ENCODE results near the gene GPR135. TPM values are rescaled to one million over a fixed set of nuclear protein-coding genes. Genes with fewer than 3 reads are reported as not detected.

The GPR135 gene
- total and polyA plus RNA-seq, 7 experiments from 2014 or later: 0.11 to 2.7 (median 1.6) TPM

GRCh38 chr14:59507063-59507751 is 42.0 kb upstream of the GPR135 start:
- peaks cover 0 to 5% (median 3%) of the 10 kb centered on the region in 3 experiments for H3K36me3 ChIP-seq (ENCODE audit: control insufficient read depth in 2 of 3, insufficient read depth in 3 of 3, low read length in 3 of 3)
- Mint-ChIP-seq H3K4me1 (peaks cover 3 to 17% (median 16%) of the 10 kb centered on the region in 7 donors), H3K4me3 (no peak overlapping the region), H3K36me3 (peaks cover 0 to 9% (median 3%) of the 10 kb centered on the region in 5 donors), H3K27ac (no peak overlapping the region), H3K9me3 (no peaks in the 10 kb centered on the region), H3K27me3 (peaks cover 8 to 18% (median 13%) of the 10 kb centered on the region in 5 donors)
- no peak overlapping the region for H3K4me3 ChIP-seq (ENCODE audit: low read length)
- ATAC-seq (peak; percentile 90), DNase-seq (peak in 8 of 9 donors; percentile 9 to 47 (median 34))
- CTCF ChIA-PET: interaction anchor here (1.1 to 1.4 kb wide), 2 partner anchors 14 to 677 kb away, joined by 5 to 6 read pairs; no protein-coding TSS in a partner anchor
- intact Hi-C loops (cut with micrococcal nuclease): loop anchor here (1.0 to 5.0 kb wide), 7 partner anchors 43 to 680 kb away; partner anchors contain the start of gene CCDC175 (in 2 of the 2)
- POLR2A ChIA-PET: interaction anchor here (0.5 to 0.6 kb wide), 2 partner anchors 8 to 412 kb away, joined by 3 read pairs; no protein-coding TSS in a partner anchor
- H3K27me3 ChIP-seq (ENCODE audit: control insufficient read depth in 2 of 2, insufficient read depth in 2 of 2, low read length in 2 of 2): no peaks in the 10 kb centered on the region
- peaks cover 0 to 4% of the 10 kb centered on the region in 2 donors for H3K4me1 ChIP-seq (ENCODE audit: control insufficient read depth in 2 of 2, insufficient read depth in 2 of 2, low read length in 2 of 2)
- no peaks in the 10 kb centered on the region for H3K9me3 ChIP-seq (ENCODE audit: control insufficient read depth in 2 of 3, low read length in 3 of 3)
- no peak overlapping the region for H3K27ac ChIP-seq (ENCODE audit: low read depth, low read length)

GRCh38 chr14:59503256-59503655 is 38.1 kb upstream of the GPR135 start:
- no peak overlapping the region for H3K27ac Mint-ChIP-seq
- intact Hi-C loops (cut with micrococcal nuclease): no loop called here

DNA sequence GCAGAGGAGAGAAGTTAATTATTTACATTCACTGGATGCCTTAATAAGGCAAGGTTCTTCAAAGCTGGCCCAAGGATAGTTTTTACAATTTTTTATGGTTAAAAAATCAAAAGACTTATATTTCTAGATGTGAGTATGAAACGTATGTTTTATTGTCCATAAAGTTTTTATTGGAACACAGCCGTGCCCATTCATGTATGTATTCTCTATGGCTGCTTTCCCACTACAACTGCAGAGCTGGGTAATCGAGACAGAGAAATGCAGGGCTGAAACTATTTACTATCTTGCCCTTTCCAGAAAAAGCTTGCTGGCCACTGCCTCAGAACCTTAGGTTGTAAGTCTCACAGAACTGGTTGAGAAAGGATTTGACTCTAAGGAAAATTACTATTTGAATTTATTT is 35.6 kb upstream of the GPR135 start:
- H3K27ac Mint-ChIP-seq: peak overlapping the region in 1 of 9 donors; percentile 38
- peaks cover 0 to 11% (median 5%) of the 10 kb centered on the region in 3 experiments for H3K36me3 ChIP-seq (ENCODE audit: control insufficient read depth in 2 of 3, insufficient read depth in 3 of 3, low read length in 3 of 3)
- DNase-seq (no peak), ATAC-seq (no peak)
- peaks cover 0 to 4% of the 10 kb centered on the region in 2 donors for H3K4me1 ChIP-seq (ENCODE audit: control insufficient read depth in 2 of 2, insufficient read depth in 2 of 2, low read length in 2 of 2)
- H3K9me3 ChIP-seq (ENCODE audit: control insufficient read depth in 2 of 3, low read length in 3 of 3): no peaks in the 10 kb centered on the region
- H3K27ac ChIP-seq (ENCODE audit: low read depth, low read length): no peak overlapping the region
- intact Hi-C loops (cut with micrococcal nuclease): loop anchor here in 1 of 2 donors (2.0 kb wide), 1 partner anchor 16 kb away; the partner anchor contains the start of genes JKAMP and L3HYPDH
- H3K27me3 ChIP-seq (ENCODE audit: control insufficient read depth in 2 of 2, insufficient read depth in 2 of 2, low read length in 2 of 2): no peaks in the 10 kb centered on the region
- H3K27me3 Mint-ChIP-seq: no peaks in the 10 kb centered on the region
- peaks cover 0 to 32% (median 9%) of the 10 kb centered on the region in 5 donors for H3K36me3 Mint-ChIP-seq
- H3K9me3 Mint-ChIP-seq: no peaks in the 10 kb centered on the region
- CTCF ChIA-PET: interaction anchor here (0.8 kb wide), 1 partner anchor 683 kb away, joined by 3 read pairs; no protein-coding TSS in a partner anchor
- no peak overlapping the region for H3K4me3 ChIP-seq (ENCODE audit: low read length)
- POLR2A ChIA-PET: interaction anchor here (1.5 kb wide), 1 partner anchor 16 kb away, joined by 3 read pairs; the partner anchor contains the start of genes JKAMP and L3HYPDH
- H3K4me1 Mint-ChIP-seq: peaks cover 11 to 37% (median 23%) of the 10 kb centered on the region in 7 donors
- H3K4me3 Mint-ChIP-seq: no peak overlapping the region

More at GRCh38 chr14:59503256-59503655, 38.1 kb upstream of the GPR135 start:
- Mint-ChIP-seq H3K27me3 (no peaks in the 10 kb centered on the region), H3K4me3 (no peak overlapping the region), H3K36me3 (peaks cover 0 to 22% (median 8%) of the 10 kb centered on the region in 5 donors), H3K4me1 (peaks cover 4 to 31% (median 21%) of the 10 kb centered on the region in 7 donors), H3K9me3 (no peaks in the 10 kb centered on the region)
- Histone ChIP-seq H3K27ac (ENCODE audit: low read depth, low read length) (no peak overlapping the region), H3K4me1 (ENCODE audit: control insufficient read depth in 2 of 2, insufficient read depth in 2 of 2, low read length in 2 of 2) (peaks cover 0 to 4% of the 10 kb centered on the region in 2 donors), H3K27me3 (ENCODE audit: control insufficient read depth in 2 of 2, insufficient read depth in 2 of 2, low read length in 2 of 2) (no peaks in the 10 kb centered on the region), H3K36me3 (ENCODE audit: control insufficient read depth in 2 of 3, insufficient read depth in 3 of 3, low read length in 3 of 3) (peaks cover 0 to 11% (median 5%) of the 10 kb centered on the region in 3 experiments), H3K4me3 (ENCODE audit: low read length) (no peak overlapping the region), H3K9me3 (ENCODE audit: control insufficient read depth in 2 of 3, low read length in 3 of 3) (no peaks in the 10 kb centered on the region)
- ChIA-PET POLR2A (no interaction called here), CTCF (no interaction called here)
- no peak for DNase-seq
- ATAC-seq: no peak

- no peak overlapping the region for H3K27ac ChIP-seq (ENCODE audit: low read depth, low read length)
- H3K36me3 Mint-ChIP-seq: peaks cover 19 to 80% (median 54%) of the 10 kb centered on the region in 5 donors
- no peaks in the 10 kb centered on the region for H3K9me3 ChIP-seq (ENCODE audit: control insufficient read depth in 2 of 3, low read length in 3 of 3)
- no peaks in the 10 kb centered on the region for H3K27me3 Mint-ChIP-seq
- H3K27ac Mint-ChIP-seq: peak overlapping the region in 1 of 9 donors; percentile 56
- ChIA-PET CTCF (interaction anchor here (0.7 to 1.3 kb wide), 2 partner anchors 15 to 359 kb away, joined by 4 to 5 read pairs; no protein-coding TSS in a partner anchor), POLR2A (no interaction called here)
- no peak overlapping the region for H3K4me3 ChIP-seq (ENCODE audit: low read length)
- no peaks in the 10 kb centered on the region for H3K4me1 ChIP-seq (ENCODE audit: control insufficient read depth in 2 of 2, insufficient read depth in 2 of 2, low read length in 2 of 2)
- H3K36me3 ChIP-seq (ENCODE audit: control insufficient read depth in 2 of 3, insufficient read depth in 3 of 3, low read length in 3 of 3): peaks cover 0 to 52% (median 0%) of the 10 kb centered on the region in 3 experiments
- DNase-seq: no peak
- no peaks in the 10 kb centered on the region for H3K9me3 Mint-ChIP-seq
- peaks cover 28 to 60% (median 47%) of the 10 kb centered on the region in 7 donors for H3K4me1 Mint-ChIP-seq
- no peak for ATAC-seq
- intact Hi-C loops (cut with micrococcal nuclease): no loop called here
- H3K4me3 Mint-ChIP-seq: no peak overlapping the region
- no peaks in the 10 kb centered on the region for H3K27me3 ChIP-seq (ENCODE audit: control insufficient read depth in 2 of 2, insufficient read depth in 2 of 2, low read length in 2 of 2)
Measured at GRCh38 chr14:59492384-59492783, 27.2 kb upstream of the GPR135 start.

DNA sequence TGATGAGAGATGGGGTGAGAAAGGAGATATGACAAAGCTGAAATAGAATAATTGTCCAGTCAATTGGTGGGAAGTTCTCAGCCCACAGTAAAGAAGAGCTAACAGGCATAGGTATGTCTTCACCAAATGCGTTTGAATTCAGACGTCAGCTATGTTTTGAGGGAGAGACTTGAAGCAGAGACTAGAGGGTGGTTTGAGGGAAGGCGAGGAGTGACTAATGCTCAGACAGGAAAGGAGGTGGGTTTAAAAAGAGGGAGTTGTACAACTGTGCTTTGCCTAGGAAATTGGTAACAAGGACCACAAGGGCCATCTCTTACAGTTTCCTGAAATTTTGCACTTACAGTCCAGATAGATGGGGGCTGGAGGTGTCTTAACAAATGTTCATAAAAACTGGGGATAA is 25.6 kb upstream of the GPR135 start:
- H3K9me3 ChIP-seq (ENCODE audit: control insufficient read depth in 2 of 3, low read length in 3 of 3): no peaks in the 10 kb centered on the region
- peaks cover 31 to 65% (median 55%) of the 10 kb centered on the region in 7 donors for H3K4me1 Mint-ChIP-seq
- no peak for ATAC-seq
- intact Hi-C loops (cut with micrococcal nuclease): no loop called here
- peak overlapping the region in 1 of 10 donors; percentile 6 for H3K4me3 Mint-ChIP-seq
- peak overlapping the region in 3 of 9 donors; percentile 14 to 25 (median 14) for H3K27ac Mint-ChIP-seq
- peaks cover 0 to 52% (median 0%) of the 10 kb centered on the region in 3 experiments for H3K36me3 ChIP-seq (ENCODE audit: control insufficient read depth in 2 of 3, insufficient read depth in 3 of 3, low read length in 3 of 3)
- ChIA-PET POLR2A (no interaction called here), CTCF (no interaction called here)
- H3K36me3 Mint-ChIP-seq: peaks cover 19 to 72% (median 52%) of the 10 kb centered on the region in 5 donors
- H3K27ac ChIP-seq (ENCODE audit: low read depth, low read length): no peak overlapping the region
- no peaks in the 10 kb centered on the region for H3K27me3 ChIP-seq (ENCODE audit: control insufficient read depth in 2 of 2, insufficient read depth in 2 of 2, low read length in 2 of 2)
- H3K9me3 Mint-ChIP-seq: no peaks in the 10 kb centered on the region
- no peaks in the 10 kb centered on the region for H3K27me3 Mint-ChIP-seq
- no peak for DNase-seq
- peaks cover 0 to 6% of the 10 kb centered on the region in 2 donors for H3K4me1 ChIP-seq (ENCODE audit: control insufficient read depth in 2 of 2, insufficient read depth in 2 of 2, low read length in 2 of 2)
- H3K4me3 ChIP-seq (ENCODE audit: low read length): no peak overlapping the region

- peaks cover 49 to 82% (median 78%) of the 10 kb centered on the region in 7 donors for H3K4me1 Mint-ChIP-seq
- peak overlapping the region; percentile 85 to 96 (median 94) for H3K27ac Mint-ChIP-seq
- Histone ChIP-seq H3K36me3 (ENCODE audit: control insufficient read depth in 2 of 3, insufficient read depth in 3 of 3, low read length in 3 of 3) (peaks cover 0 to 25% (median 0%) of the 10 kb centered on the region in 3 experiments), H3K27ac (ENCODE audit: low read depth, low read length) (peak overlapping the region; percentile 84), H3K27me3 (ENCODE audit: control insufficient read depth in 2 of 2, insufficient read depth in 2 of 2, low read length in 2 of 2) (no peaks in the 10 kb centered on the region), H3K4me1 (ENCODE audit: control insufficient read depth in 2 of 2, insufficient read depth in 2 of 2, low read length in 2 of 2) (peaks cover 18 to 20% of the 10 kb centered on the region in 2 donors), H3K9me3 (ENCODE audit: control insufficient read depth in 2 of 3, low read length in 3 of 3) (no peaks in the 10 kb centered on the region), H3K4me3 (ENCODE audit: low read length) (peak overlapping the region; percentile 81)
- intact Hi-C loops (cut with micrococcal nuclease): loop anchor here (1.0 to 10.0 kb wide), 23 partner anchors 16 to 1498 kb away; partner anchors contain the start of genes CCDC175 (in 2 of the 2), DAAM1 (in 2 of the 2), DACT1 (in 2 of the 2) and KIAA0586 (in 2 of the 2)
- no peaks in the 10 kb centered on the region for H3K27me3 Mint-ChIP-seq
- ChIA-PET POLR2A (interaction anchor here (0.9 to 3.2 kb wide), 10 partner anchors 9 to 1285 kb away, joined by 3 to 34 read pairs (median 5); partner anchors contain the start of genes ACTR10, ARID4A, DAAM1 and GPR135), CTCF (interaction anchor here (1.0 kb wide), 1 partner anchor 22 kb away, joined by 3 read pairs; no protein-coding TSS in a partner anchor)
- peaks cover 6 to 23% (median 20%) of the 10 kb centered on the region in 5 donors for H3K36me3 Mint-ChIP-seq
- peak overlapping the region; percentile 89 to 98 (median 96) for H3K4me3 Mint-ChIP-seq
- ATAC-seq (peak; percentile 60), DNase-seq (no peak)
- H3K9me3 Mint-ChIP-seq: no peaks in the 10 kb centered on the region
Measured at GRCh38 chr14:59484639-59485175, 19.5 kb upstream of the GPR135 start.

Measured in naive thymus-derived CD4-positive, alpha-beta T cell (primary cell).